Raji (cell line): ENCODE measurements around the gene SLC25A22.

ENCODE experiments used
- POLR2A ChIP-seq: IDR thresholded peaks from 2 replicates; pipeline ENCODE4 v1.6.1; 2011; ENCODE audit warnings: low read depth, low read length, control low read depth; ENCODE audit not compliant: insufficient read depth

Gene SLC25A22

DNA sequence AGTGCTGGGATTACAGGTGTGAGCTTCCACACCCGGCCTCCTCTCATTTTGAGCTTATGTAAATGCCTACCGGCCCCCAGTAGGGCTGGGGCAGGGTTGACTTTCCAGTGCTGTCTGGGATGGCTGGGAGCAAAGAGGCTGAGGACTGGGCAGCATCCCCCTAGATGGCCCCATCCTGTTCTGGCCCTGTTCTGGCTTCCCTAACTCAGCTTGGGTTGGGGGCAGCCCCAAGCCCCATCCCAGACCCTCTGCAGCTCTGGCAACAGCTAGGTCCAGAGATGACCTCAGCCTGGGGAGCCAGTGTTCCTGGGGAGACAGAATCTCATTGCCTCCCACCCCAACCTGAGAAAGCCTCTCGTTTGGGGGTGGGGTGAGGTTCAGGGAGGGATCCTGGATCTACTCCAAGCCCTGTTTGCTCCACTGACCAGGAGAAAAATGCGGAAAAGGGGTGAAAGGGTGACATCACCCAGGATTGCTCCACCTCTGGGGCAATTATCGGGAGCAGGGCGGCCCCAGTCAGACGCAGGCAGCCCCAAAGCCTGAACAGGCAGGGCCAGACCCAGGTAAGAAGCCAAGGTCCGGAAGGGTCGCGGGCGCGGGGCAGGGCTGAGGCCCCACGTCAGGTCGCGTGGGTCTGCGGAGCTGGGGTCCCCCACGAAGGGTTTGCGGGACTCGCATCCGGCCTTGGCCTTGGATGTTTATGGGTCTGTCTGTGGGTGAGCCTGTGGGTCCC lies 20.5 kb upstream of the SLC25A22 start, which contains the start of gene PNPLA2:
TSS of gene PNPLA2 (plus strand) at position 519 of the 733 bp plus-strand sequence. CDS start 805 bp downstream, outside the sequence.
- TF ChIP-seq POLR2A: no peak

DNA sequence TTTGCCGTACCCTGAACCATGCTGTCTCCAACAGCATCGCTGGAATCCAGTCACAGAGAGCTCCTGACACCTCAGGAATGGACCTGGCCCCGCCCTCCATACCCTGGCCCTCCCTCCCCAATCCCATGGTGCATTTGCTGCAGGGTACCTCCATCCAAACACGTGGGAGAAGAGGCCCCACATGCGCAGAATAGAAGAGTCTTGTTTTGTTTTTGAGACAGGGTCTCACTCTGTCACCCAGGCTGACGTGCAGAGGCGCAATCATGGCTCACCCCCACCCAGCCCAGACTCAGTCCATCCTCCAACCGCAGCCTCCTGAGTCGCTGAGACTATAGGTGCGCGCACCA lies 18.3 kb upstream of the SLC25A22 start:
- TF ChIP-seq POLR2A: no peak

DNA sequence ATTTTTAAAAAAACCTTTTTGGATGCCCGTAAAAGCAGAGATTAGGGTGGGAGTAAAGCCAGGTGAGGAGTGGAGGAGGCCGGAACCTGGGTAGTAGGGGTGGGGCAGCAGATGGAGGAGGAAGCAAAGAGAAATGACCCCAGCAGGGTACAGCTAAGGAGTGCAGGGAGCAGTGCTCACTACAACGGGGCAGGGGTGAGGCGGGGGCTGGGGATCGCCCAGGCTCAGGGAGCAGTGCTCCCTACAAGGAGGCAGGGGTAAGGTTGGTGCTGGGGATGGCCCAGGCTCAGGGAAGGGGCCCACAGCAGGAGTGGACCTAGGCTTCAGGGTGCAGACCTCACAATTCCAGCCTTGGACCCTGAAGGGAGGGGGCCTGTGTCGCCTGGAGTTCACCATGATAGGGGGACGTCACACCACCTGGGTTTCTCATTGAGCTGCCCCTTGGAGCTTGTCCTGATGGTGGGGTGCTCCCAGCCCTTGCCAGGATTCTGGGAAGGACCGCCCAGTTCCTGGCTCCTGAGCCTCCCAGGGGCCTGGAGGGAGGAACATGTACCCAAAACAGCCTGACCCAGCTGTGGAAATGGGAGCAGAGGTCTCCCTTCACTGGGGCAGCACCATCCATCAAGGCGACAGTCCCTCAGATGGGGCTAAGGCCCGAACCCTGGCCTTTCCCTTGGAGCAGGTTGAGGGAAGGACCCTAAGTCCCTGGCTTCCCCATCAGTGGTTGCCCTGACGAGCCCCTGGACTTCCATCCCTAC lies 17.8 kb upstream of the SLC25A22 start:
- TF ChIP-seq POLR2A: no peak

DNA sequence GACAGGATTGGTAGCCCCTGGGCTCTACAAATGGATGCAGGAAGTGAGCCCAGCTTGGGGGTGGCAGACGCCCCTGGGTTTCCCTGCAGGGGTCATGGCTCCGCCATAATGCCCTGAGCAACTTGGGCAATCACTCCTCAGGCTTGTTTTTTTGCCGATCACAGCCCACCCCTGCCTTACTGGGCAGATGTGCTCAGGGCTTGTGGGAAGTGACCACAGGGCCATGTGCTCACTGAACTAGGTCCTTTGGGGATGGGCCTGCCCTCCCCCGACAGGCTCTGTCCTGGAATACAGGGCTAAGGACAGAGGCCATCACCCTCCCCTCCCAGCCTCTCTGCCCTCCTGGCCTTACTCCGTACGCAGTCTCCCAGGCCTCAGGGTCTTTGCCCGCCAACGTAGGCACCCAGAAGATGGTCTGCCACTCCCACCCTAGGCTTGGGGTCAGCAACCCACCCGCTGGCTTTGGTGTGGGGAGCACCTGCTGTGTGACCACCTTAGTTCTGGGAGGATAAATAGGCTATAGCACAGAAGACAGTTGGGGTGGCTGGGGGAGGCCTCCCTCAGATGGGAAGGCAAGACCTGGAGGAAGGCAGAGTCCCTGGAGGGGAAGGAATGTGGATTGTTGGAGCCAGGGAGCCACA lies 15.5 kb upstream of the SLC25A22 start:
- no peak for TF ChIP-seq POLR2A

DNA sequence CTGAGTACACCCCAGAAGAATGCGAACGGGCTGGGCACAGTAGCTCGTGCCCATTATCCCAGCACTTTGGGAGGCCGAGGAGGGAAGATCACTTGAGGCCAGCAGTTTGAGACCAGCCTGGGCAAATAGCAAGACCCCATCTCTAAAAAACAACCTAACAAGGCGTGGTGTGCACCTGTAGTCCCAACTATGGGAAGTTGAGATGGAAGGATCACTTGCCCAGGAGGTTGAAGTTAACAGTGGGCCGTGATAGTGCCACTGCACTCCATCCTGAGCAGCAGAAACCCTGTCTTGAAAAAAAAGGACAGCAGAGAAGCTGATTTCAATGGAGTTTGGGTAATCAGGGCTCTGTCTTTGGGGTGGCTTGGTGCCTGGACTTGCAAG lies 15.0 kb upstream of the SLC25A22 start:
- no peak for TF ChIP-seq POLR2A

DNA sequence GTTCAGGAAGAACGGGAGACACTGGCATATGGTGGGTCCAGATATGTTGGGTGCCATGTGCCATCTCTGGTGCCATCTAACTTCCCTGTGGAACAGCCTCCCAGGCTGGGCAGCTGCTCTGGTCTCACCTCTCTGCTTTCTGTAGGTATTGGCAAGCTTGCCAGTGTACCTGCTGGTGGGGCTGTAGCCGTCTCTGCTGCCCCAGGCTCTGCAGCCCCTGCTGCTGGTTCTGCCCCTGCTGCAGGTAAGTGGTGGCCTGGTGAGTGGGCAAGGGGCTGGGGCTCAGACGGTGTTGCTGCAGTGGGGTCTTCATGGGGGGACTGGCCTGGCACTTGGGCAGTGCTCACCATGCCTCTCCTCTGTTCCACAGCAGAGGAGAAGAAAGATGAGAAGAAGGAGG lies 14.3 kb upstream of the SLC25A22 start:
- no peak for TF ChIP-seq POLR2A

DNA sequence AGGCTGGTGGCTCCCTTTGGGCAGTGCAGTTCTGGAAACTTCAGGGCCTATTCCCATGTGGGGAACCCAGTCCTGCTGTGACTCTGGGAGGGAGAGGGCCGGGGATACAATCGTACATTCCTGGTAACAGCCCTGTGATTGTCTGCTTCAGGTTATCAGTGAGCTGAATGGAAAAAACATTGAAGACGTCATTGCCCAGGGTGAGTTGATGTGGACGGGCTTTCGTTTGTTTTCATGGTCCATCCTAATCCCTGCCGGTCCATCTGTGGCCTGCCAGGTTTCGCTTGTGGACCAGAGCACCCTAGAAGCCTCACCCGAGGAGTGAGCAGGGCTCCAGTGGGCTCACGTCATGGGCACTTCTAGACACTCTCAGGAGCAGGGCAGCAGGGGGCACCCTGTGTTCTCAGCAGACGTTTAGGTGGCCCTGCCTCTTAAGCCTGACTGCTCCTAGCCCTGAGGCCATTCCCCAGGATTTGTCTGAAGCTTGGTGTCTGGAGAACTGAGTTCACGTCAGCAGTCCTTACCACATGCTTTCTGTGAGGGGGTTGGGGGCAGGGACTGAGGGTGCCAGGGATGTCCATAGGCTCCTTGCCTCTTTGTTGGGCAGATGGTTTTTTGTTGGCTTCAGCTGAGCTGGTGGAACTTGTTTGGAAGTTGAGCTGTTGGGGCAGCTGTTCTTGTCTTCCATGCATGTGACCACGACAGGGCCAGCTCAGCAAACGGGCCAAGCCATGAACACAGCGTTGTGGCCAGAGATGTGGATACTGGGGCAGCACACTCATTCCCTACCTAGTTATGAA lies 13.6 kb upstream of the SLC25A22 start:
- TF ChIP-seq POLR2A: no peak

DNA sequence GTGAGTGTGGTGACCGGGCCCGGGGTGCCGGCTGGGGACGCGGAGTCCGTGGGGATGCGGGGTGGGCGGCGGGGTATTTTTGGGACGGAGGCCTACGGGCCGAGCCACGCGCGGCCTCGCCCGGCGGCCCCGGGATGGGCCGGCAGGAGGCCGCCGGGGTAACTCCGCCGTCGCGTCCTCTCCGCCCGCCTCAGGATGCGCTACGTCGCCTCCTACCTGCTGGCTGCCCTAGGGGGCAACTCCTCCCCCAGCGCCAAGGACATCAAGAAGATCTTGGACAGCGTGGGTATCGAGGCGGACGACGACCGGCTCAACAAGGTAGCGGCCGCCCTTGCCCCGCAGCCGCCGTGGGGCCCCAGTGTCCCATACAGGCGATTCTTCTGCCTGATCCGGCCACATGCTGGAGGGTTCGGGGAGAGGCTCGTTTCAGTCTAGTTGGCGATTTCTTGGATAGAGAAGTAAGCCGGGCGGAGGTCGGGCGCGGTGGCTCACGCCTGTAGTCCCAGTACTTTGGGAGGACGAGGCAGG lies 12.0 kb upstream of the SLC25A22 start:
- no peak for TF ChIP-seq POLR2A

DNA sequence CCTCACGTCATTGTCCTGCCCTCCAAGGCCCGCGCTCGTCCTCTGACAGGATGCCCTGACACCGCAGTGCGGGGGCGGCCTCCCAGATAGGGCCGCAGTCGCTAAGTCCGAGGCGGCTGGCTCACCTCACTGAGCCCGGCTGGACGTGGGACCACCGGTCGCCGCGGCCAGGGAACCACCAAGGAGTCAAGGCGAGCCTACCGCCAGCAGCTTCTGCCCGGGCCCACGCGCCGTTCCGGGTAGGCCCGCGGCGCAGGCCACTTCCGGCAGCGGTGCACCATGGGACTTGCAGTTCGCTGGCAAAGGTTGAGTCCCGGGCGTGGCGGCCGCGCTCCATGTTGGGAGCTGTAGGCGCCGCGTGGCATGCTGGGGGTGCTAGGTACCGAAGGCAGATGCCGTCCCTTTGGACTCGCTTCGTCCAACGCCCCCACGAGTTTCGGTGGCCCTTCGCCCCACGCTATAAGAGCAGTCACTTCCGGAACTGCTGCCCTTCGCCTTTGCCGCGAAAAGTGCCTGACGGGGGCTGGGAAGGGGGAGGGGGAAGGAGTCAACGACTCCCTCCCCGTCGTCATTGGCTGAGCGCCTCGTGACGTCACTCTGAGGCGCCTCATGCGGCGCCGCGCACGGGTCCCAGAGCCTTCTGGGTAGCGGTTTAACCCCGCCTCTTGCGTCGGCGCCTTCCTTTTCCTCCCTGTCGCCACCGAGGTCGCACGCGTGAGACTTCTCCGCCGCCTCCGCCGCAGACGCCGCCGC lies 11.4 kb upstream of the SLC25A22 start, which contains the start of gene RPLP2:
TSS of gene RPLP2 (plus strand) at position 681 of the 753 bp plus-strand sequence. CDS start 268 bp downstream, outside the sequence.
- peak; percentile 76 for TF ChIP-seq POLR2A

DNA sequence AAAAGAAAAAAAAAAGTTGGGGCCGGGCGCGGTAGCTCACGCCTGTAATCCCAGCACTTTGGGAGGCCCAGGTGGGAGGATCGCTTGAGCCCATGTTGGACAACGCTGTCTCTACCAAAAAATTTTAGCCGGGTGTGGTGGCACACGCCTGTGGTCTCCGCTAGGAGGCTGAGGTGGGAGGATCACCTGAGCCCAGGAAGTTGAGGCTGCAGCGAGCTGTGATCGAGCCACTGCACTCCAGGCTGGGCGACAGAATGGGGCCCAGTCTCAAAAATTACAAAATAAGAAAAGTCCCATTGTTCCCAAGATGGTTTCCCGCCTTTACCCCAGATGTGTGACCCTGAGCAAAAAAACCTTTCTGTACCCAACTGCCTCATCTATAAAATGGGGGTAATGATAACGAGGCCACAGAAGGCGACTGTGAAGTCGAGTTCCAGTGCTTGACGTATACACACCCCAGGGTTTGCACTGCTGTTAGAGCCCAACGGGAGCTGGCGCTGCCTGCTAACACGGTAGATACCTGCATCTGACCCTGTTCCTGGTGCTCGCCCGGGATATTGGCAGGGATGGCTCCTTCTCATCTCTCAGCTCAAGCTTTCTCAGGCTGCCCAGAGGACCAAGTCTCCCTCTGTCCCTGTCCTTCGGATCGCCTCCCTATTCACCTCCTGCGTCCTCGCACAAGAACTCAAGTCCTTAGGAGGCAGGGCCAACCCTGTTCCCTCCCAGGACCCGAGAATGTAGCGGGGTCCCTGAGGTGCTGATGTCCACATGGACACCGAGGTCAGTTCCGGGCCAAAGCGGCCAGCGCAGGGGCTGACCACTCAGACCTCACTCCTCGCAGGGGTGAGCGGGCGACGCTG lies 10.6 kb upstream of the SLC25A22 start:
- no peak for TF ChIP-seq POLR2A

DNA sequence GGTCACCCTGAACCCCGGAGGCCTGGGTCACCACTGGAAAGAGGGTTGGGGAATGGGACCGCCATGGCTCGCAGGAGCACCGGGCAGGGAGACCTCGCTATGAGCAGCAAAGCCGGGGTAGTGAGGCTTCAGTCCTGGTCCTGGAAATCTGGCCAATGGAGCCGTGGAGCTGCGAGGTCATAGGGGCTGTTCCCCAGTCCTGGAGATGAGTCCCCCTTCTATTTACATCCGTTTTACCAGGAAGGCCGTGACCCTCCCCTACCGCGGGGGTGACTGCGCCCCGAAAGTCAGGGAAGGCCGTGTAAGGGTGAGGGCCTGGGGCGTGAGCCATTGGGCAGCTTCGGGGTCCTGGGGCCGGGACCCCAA lies 6.5 kb upstream of the SLC25A22 start:
- TF ChIP-seq POLR2A: no peak; the same call in 1 of the 2 replicates

DNA sequence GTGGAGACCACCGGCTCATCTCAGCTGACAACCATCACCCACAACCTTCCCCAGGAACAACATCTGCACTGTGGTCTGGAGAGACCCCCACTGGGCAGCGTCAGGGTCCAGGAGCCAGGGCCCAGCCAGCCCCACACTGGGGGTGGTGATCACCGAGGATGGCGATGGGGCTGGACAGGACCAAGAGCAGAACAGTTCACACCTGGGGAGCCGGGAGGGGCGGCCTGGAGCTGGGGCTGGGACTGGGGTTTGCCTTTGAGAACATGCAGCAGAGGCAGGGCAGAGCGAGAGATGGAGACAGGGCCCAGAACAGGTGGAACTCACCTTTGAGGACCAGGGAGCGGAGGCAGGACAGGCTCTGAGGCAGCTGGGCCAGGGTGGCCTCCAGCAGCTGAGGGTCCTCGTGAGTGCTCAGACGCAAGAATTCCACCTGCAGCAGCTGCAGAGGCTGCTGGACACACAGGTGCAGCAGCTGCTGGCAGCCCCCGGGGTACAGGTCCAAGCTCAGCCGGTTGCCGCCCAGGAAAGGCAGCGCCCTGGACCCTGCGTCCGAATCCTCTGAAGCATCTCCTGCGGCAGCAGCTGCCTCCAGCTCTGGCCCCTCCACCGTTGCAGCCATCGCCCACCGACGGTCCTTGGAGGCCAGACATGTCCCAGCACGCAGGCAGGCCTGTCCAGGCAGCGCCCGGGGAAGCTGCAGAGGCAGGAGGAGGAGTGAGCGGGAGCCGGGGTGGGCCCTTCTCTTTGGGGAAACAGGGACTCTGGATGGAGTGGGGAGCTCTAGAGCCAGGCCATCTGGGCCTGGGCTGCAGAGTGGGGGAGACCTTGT lies 5.9 kb upstream of the SLC25A22 start:
- TF ChIP-seq POLR2A: no peak

DNA sequence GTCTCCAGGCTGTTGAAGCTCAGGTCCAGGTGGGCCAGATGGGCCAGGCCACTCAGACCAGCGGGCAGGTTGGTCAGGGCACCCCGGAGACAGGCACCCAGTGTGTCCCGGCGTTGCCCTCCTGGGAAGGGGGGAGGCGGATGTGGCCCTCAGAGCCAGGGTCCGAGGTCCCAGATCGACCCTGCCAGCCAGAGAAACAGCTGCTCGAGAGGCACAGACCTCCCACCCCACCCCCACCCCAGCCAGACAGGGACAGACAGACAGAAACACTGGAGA lies 5.3 kb upstream of the SLC25A22 start:
- no peak for TF ChIP-seq POLR2A
